Activated CD4-positive, alpha-beta memory T cell treated with anti-CD3 and anti-CD28 coated beads, Interleukin-2, amount 10 ng/mL, durations not matched to agents 7 days and 5 days (primary cell): ENCODE results near the gene PHAX. TPM values are rescaled to one million over a fixed set of nuclear protein-coding genes. Genes with fewer than 3 reads are reported as not detected.

Experiments
- CTCF ChIA-PET: fragments of 350-600 bp; sonication (Branson Sonifier 250); formaldehyde crosslinking; loops from one replicate; lab custom pipeline; 2021; ENCODE audit warnings: antibody characterized with exemption, inconsistent platforms; lab: Charles Lee
- POLR2A ChIA-PET: fragments of 350-600 bp; sonication (Branson Sonifier 250); formaldehyde crosslinking; loops from one replicate; lab custom pipeline; 2021; ENCODE audit warnings: antibody characterized with exemption; lab: Charles Lee
- DNase-seq: peaks from one replicate; pipeline ENCODE4 v3.0.0-alpha.2; 2020
- H3K27ac Mint-ChIP-seq: one replicate; pipeline ENCODE4 v1.8.0; 2021; ENCODE audit warnings: mild to moderate bottlenecking, mixed read lengths
- H3K27me3 Mint-ChIP-seq: one replicate; pipeline ENCODE4 v1.8.0; 2021; ENCODE audit warnings: mixed read lengths
- H3K36me3 Mint-ChIP-seq: one replicate; pipeline ENCODE4 v1.8.0; 2021; ENCODE audit warnings: low read depth, mixed read lengths
- H3K4me1 Mint-ChIP-seq: one replicate; pipeline ENCODE4 v1.8.0; 2021; ENCODE audit warnings: mixed read lengths
- H3K4me3 Mint-ChIP-seq: one replicate; pipeline ENCODE4 v1.8.0; 2021; ENCODE audit warnings: mild to moderate bottlenecking, mixed read lengths
- H3K9me3 Mint-ChIP-seq: one replicate; pipeline ENCODE4 v1.8.0; 2021; ENCODE audit warnings: mixed read lengths
- total RNA-seq, 2 experiments: library from RNA; stranded (reverse); gene quantifications; one replicate each; pipeline ENCODE4 v1.2.3, GENCODE V29; 2021

The PHAX gene
- total RNA-seq, 2 experiments from 2014 or later: 31.5 to 33.8 TPM

DNA sequence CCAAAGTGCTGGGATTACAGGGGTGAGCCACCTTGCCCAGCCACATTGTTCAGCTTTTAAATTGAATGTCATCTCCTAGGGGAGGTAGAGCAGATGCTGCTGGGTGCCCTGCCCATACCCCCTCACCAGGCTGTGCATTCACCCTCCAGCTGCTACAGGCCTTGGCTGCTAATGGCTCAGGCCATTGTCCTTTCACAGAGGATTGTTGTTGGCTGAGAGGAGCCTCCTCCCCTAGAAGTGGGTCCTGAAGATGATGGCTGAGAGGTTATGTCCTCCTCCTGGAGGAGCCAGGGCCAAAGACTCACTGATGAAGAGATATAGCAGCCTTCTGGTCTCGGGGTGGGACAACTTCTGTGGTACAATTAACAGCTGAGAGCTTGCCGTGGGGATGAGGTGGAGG, 74.6 kb downstream of the PHAX start:
- Mint-ChIP-seq H3K4me1 (peaks cover 16% of the 10 kb centered on the region), H3K9me3 (peaks cover 4% of the 10 kb centered on the region), H3K4me3 (no peak overlapping the region), H3K27ac (no peak overlapping the region), H3K36me3 (peaks cover 3% of the 10 kb centered on the region), H3K27me3 (no peaks in the 10 kb centered on the region)
- no peak for DNase-seq
- CTCF ChIA-PET: interaction anchor here (0.7 to 8.3 kb wide), 22 partner anchors 9 to 170 kb away, joined by 3 to 233 read pairs (median 4); partner anchors contain the start of gene LMNB1
- POLR2A ChIA-PET: interaction anchor here (1.3 to 9.5 kb wide), 6 partner anchors 56 to 136 kb away, joined by 3 to 207 read pairs (median 4); partner anchors contain the start of gene LMNB1

DNA sequence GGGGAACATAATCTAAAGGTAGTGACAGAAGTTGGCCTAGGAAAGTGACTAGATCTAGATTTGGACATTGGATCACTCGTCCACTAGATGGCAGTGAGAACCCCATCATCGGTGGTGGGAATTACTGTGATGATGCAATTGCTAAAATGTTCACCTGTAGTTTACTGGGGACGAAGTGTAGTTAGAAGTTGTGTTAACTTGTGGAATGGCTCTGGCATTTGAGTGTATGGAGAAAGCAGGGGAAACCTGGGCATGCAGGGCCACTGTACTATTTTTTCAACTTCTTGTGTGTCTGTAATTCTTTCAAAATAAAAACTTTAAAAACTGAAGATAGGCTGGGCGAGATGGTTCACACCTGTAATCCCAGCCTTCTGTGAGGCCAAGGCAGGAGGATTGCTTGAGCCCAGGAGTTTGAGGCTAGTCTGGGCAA, 75.5 kb downstream of the PHAX start:
- peaks cover 3% of the 10 kb centered on the region for H3K36me3 Mint-ChIP-seq
- ChIA-PET CTCF (interaction anchor here (0.7 to 8.3 kb wide), 21 partner anchors 8 to 170 kb away, joined by 3 to 233 read pairs (median 4); partner anchors contain the start of gene LMNB1), POLR2A (interaction anchor here (0.9 to 9.5 kb wide), 8 partner anchors 55 to 135 kb away, joined by 3 to 207 read pairs (median 4); partner anchors contain the start of gene LMNB1)
- H3K4me1 Mint-ChIP-seq: peaks cover 18% of the 10 kb centered on the region
- peak overlapping the region; percentile 1 for H3K27ac Mint-ChIP-seq
- no peak overlapping the region for H3K4me3 Mint-ChIP-seq
- peak; percentile 75 for DNase-seq
- H3K27me3 Mint-ChIP-seq: no peaks in the 10 kb centered on the region
- peaks cover 3% of the 10 kb centered on the region for H3K9me3 Mint-ChIP-seq

Other genes starting within 250 kb of the PHAX start
- 1 to 10 TPM; 4.6 to 5.0 TPM for gene GRAMD2B, start 177.5 kb upstream of the PHAX start, total RNA-seq
- 1 to 10 TPM in 1 of 2 experiments, under 1 TPM in 1; 0.71 to 1.0 TPM for gene ALDH7A1, start 5.7 kb upstream of the PHAX start, total RNA-seq
- gene LMNB1, start 176.2 kb downstream of the PHAX start, total RNA-seq: 100 to 1,000 TPM; 291 to 296 TPM